ENCODE data around the gene RPE65.
A peak's percentile ranks its signal among the peaks of the same experiment; 100 is the strongest.
"Not testable (repeated sequence)": the region's sequence is repeated elsewhere in the genome, so short reads cannot be mapped to it uniquely, and the experiment has no call there.

The RPE65 gene

GRCh38 chr1:68448365-68448764, 1.4 kb downstream of the RPE65 start:
- no peak for DNase-seq

GRCh38 chr1:68445709-68446108, 4.0 kb downstream of the RPE65 start:
- no peak for DNase-seq

- peak; percentile 60 for DNase-seq
Observed at GRCh38 chr1:68442822-68443556, 6.8 kb downstream of the RPE65 start.

- no peak for DNase-seq
Observed at GRCh38 chr1:68442006-68442405, 7.7 kb downstream of the RPE65 start.

- no peak for DNase-seq
Observed at GRCh38 chr1:68438310-68438709, 11.4 kb downstream of the RPE65 start.

- DNase-seq: no peak
Observed at GRCh38 chr1:68433395-68433794, 16.4 kb downstream of the RPE65 start.

GRCh38 chr1:68431076-68431475, 18.7 kb downstream of the RPE65 start:
- no peak for DNase-seq

- DNase-seq: no peak
Observed at GRCh38 chr1:68429233-68429808, 20.4 kb downstream of the RPE65 start.

- DNase-seq: no peak
Observed at GRCh38 chr1:68426594-68426993, 23.2 kb downstream of the RPE65 start.

GRCh38 chr1:68421350-68421749, 28.4 kb downstream of the RPE65 start:
- DNase-seq: no peak

GRCh38 chr1:68409426-68409825, 40.3 kb downstream of the RPE65 start:
- DNase-seq: no peak

GRCh38 chr1:68401506-68401905, 48.2 kb downstream of the RPE65 start:
- DNase-seq: no peak

- DNase-seq: not testable (repeated sequence)
Observed at GRCh38 chr1:68395575-68395974, 54.2 kb downstream of the RPE65 start.

- not testable (repeated sequence) for DNase-seq
Observed at GRCh38 chr1:68392474-68392873, 57.3 kb downstream of the RPE65 start.

GRCh38 chr1:68385798-68386524, 63.8 kb downstream of the RPE65 start:
- not testable (repeated sequence) for DNase-seq

- peak; percentile 85 for DNase-seq
Observed at GRCh38 chr1:68384872-68385411, 64.8 kb downstream of the RPE65 start.

- peak; percentile 97 for DNase-seq
Observed at GRCh38 chr1:68384321-68384813, 65.4 kb downstream of the RPE65 start.

GRCh38 chr1:68383092-68383491, 66.7 kb downstream of the RPE65 start:
- no peak for DNase-seq

GRCh38 chr1:68379085-68379478, 70.7 kb downstream of the RPE65 start:
- peak; percentile 53 for DNase-seq

Data from NCI-H226 (cell line).